ENCODE measurements around the gene PAK5. TPM values are rescaled to one million over a fixed set of nuclear protein-coding genes. Genes with fewer than 3 reads are reported as not detected.

PAK5 gene
- total and polyA plus RNA-seq, 2 of the 13 experiments (the other 11 are each of a cell fraction or from before 2014, with no cell fraction given) = not detected

- Histone ChIP-seq H2AFZ (ENCODE audit: low read length) (no peak overlapping the region), H3K9ac (ENCODE audit: insufficient read depth, low read depth, low read length) (no peak overlapping the region), H3K4me1 (ENCODE audit: insufficient read depth, low read length) (no peaks in the 10 kb centered on the region), H3K79me2 (ENCODE audit: insufficient read depth, low read length) (no peaks in the 10 kb centered on the region), H3K4me3 (replicated peaks in 1 of 3; ENCODE audit: insufficient read depth in 1 of 3, low read depth in 2 of 3, low read length in 3 of 3) (no peak overlapping the region), H3K4me2 (ENCODE audit: low read depth, low read length) (no peak overlapping the region), H4K20me1 (ENCODE audit: insufficient read depth, low read length) (no peaks in the 10 kb centered on the region), H3K27ac (ENCODE audit: extremely low read length, insufficient read depth, low read length) (no peak overlapping the region), H3K9me3 (ENCODE audit: low read length) (no peaks in the 10 kb centered on the region), H3K36me3 (replicated peaks in 1 of 2; ENCODE audit: control insufficient read depth in 1 of 2, insufficient read depth in 2 of 2, low read length in 2 of 2) (no peaks in the 10 kb centered on the region), H3K27me3 (ENCODE audit: control insufficient read depth in 1 of 2, insufficient read depth in 2 of 2, low read length in 2 of 2) (no peaks in the 10 kb centered on the region)
- ATAC-seq = no peak
- FAIRE-seq = no peak
- 18% methylated on average over 7 of the region's 7 CpGs for WGBS (ENCODE audit: low lambda C conversion rate)
- POLR2A ChIA-PET = no interaction called here
- in situ Hi-C loops (cut with HindIII; ENCODE audit: extremely low pct_ligation_motif_present, low pct_unique_long_range_greater_than_20kb) = no loop called here
- intact Hi-C loops (cut with micrococcal nuclease; ENCODE audit: unreplicated experiment) = no loop called here
- no peak for DNase-seq (ENCODE audit: low spot score)
- CTCF ChIA-PET (ENCODE audit: low intra/inter-chr PET ratio, low total read pairs) = no interaction called here
- no TSS peak for BruUV-seq (replicated peaks)
- no peak for TF ChIP-seq ZNF337 (CRISPR knock-in tag; IDR thresholded peaks at IDR 0.05; ENCODE audit: borderline replicate concordance, low read depth)
- TF ChIP-seq DNMT3B (CRISPR knock-in tag; conservative IDR thresholded peaks at IDR 0.05) = no peak
- TF ChIP-seq ATF7-NPFF (CRISPR knock-in tag; IDR thresholded peaks at IDR 0.05; ENCODE audit: low read depth) = no peak
- TF ChIP-seq ZNF33B (CRISPR knock-in tag; IDR thresholded peaks at IDR 0.05) = no peak
- no peak for TF ChIP-seq ZNF496 (CRISPR knock-in tag; IDR thresholded peaks at IDR 0.05; ENCODE audit: insufficient replicate concordance)
- no peak for TF ChIP-seq BCL6 (CRISPR knock-in tag; IDR thresholded peaks at IDR 0.05)
- TF ChIP-seq RAD51 (IDR thresholded peaks at IDR 0.05; ENCODE audit: borderline replicate concordance) = no peak
- TF ChIP-seq, protein P1, sequence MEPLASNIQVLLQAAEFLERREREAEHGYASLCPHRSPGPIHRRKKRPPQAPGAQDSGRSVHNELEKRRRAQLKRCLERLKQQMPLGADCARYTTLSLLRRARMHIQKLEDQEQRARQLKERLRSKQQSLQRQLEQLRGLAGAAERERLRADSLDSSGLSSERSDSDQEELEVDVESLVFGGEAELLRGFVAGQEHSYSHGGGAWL (CRISPR knock-in tag; IDR thresholded peaks at IDR 0.05) = no peak
- no peak for TF ChIP-seq ZNF12 (CRISPR knock-in tag; IDR thresholded peaks at IDR 0.05)
- no peak for TF ChIP-seq IRX3 (CRISPR knock-in tag; IDR thresholded peaks at IDR 0.05; ENCODE audit: borderline replicate concordance, low read depth)
- TF ChIP-seq ZMYM4 (CRISPR knock-in tag; IDR thresholded peaks at IDR 0.05) = no peak
- TF ChIP-seq FOXJ3 (CRISPR knock-in tag; IDR thresholded peaks at IDR 0.05; ENCODE audit: borderline replicate concordance) = no peak
- no peak for TF ChIP-seq JARID2 (CRISPR knock-in tag; IDR thresholded peaks at IDR 0.05; ENCODE audit: insufficient replicate concordance)
- TF ChIP-seq ARNT2 (CRISPR knock-in tag; IDR thresholded peaks at IDR 0.05; ENCODE audit: low read depth) = no peak
- TF ChIP-seq ZNF746 (CRISPR knock-in tag; IDR thresholded peaks at IDR 0.05) = no peak
- TF ChIP-seq ZNF253 (CRISPR knock-in tag; IDR thresholded peaks at IDR 0.05; ENCODE audit: borderline replicate concordance) = no peak
- TF ChIP-seq ATRX (CRISPR knock-in tag; IDR thresholded peaks at IDR 0.05; ENCODE audit: borderline replicate concordance) = no peak
- TF ChIP-seq ZBTB21 (CRISPR knock-in tag; IDR thresholded peaks at IDR 0.05) = no peak
- TF ChIP-seq, protein P2, sequence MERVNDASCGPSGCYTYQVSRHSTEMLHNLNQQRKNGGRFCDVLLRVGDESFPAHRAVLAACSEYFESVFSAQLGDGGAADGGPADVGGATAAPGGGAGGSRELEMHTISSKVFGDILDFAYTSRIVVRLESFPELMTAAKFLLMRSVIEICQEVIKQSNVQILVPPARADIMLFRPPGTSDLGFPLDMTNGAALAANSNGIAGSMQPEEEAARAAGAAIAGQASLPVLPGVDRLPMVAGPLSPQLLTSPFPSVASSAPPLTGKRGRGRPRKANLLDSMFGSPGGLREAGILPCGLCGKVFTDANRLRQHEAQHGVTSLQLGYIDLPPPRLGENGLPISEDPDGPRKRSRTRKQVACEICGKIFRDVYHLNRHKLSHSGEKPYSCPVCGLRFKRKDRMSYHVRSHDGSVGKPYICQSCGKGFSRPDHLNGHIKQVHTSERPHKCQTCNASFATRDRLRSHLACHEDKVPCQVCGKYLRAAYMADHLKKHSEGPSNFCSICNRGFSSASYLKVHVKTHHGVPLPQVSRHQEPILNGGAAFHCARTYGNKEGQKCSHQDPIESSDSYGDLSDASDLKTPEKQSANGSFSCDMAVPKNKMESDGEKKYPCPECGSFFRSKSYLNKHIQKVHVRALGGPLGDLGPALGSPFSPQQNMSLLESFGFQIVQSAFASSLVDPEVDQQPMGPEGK (CRISPR knock-in tag; IDR thresholded peaks at IDR 0.05) = no peak
Observed at GRCh38 chr20:9574181-9574580, 264.7 kb downstream of the PAK5 start.
